Body of pancreas (tissue), 4 donors: ENCODE measurements around the gene MORN1.

ENCODE experiments used
- POLR2A ChIP-seq, 3 donors: fragments of 450-650 bp; IDR thresholded peaks; one replicate each; pipeline ENCODE4 v1.6.1; 2016; ENCODE audit warnings: antibody characterized with exemption in 3 of 3, mild to moderate bottlenecking in 2 of 3
- TF ChIP-seq, protein P1 (sequence below), 7 experiments: fragments of 450-650 bp in 4 of 7; fragments of 200-600 bp in 3 of 7; sonication (generic) in 3 of 7; IDR thresholded peaks; one replicate each; pipeline ENCODE4 v1.5.1; 2016 to 2019; ENCODE audit warnings: antibody characterized with exemption in 7 of 7

DNA sequence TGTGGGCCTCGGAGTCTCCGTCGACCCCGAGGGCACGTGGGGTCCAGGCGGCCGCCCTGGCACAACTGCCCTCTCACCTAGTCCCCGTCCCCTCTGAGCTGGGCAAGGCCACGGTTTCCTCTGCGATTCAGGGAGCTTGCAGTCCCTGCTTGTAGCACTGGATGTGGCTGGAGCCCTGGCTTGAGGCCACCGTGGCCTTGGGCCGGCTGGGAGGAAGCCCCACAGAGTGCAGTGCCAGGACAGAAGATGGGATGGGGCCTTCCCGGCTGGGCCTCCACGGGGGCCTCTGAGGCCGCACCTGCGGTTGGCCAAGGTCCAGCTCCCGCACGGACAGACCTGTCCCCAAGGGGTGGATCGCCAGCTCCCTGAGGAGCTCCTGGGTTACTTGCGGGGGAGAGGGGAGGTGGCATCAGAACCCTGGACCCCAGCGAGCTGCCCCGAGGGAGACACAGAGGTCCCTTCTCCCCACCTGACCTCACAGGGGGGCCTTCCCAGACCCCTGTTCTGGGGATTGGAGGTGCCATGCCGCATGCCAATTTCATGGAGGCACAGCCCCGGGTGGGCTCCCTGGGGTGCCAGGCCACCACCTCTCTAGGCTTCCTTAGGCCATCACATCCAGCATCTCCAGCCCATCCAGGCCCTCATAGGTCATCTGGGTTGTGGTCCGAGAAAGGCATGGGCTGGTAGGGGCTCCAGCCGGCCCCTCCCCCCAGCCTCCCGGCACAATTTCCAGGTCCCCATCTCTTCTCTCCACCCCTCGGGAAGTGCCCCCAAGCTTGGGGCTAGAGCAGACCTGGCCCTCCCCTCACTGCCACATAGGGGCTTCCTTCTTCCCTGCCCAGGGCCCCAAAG lies 80.8 kb downstream of the MORN1 start:
- TF ChIP-seq, protein P1, sequence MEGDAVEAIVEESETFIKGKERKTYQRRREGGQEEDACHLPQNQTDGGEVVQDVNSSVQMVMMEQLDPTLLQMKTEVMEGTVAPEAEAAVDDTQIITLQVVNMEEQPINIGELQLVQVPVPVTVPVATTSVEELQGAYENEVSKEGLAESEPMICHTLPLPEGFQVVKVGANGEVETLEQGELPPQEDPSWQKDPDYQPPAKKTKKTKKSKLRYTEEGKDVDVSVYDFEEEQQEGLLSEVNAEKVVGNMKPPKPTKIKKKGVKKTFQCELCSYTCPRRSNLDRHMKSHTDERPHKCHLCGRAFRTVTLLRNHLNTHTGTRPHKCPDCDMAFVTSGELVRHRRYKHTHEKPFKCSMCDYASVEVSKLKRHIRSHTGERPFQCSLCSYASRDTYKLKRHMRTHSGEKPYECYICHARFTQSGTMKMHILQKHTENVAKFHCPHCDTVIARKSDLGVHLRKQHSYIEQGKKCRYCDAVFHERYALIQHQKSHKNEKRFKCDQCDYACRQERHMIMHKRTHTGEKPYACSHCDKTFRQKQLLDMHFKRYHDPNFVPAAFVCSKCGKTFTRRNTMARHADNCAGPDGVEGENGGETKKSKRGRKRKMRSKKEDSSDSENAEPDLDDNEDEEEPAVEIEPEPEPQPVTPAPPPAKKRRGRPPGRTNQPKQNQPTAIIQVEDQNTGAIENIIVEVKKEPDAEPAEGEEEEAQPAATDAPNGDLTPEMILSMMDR (IDR thresholded peaks at IDR 0.05) = no peak
- no peak for TF ChIP-seq POLR2A (IDR thresholded peaks at IDR 0.05)
